IPS-18a (cell line): ENCODE results near the gene MGARP.
"Not testable (repeated sequence)": the region's sequence is repeated elsewhere in the genome, so short reads cannot be mapped to it uniquely, and the experiment has no call there.

Source experiments
- H3K27ac ChIP-seq: one replicate; pipeline ENCODE4 v1.5.1; 2013; ENCODE audit warnings: low read length
- H3K27me3 ChIP-seq: one replicate; pipeline ENCODE4 v1.6.1; 2013; ENCODE audit warnings: mild to moderate bottlenecking, low read length; ENCODE audit not compliant: control insufficient read depth, insufficient read depth
- H3K36me3 ChIP-seq: one replicate; pipeline ENCODE4 v1.6.1; 2013; ENCODE audit warnings: low read depth, low read length; ENCODE audit not compliant: control insufficient read depth
- H3K4me1 ChIP-seq: one replicate; pipeline ENCODE4 v1.6.1; 2013; ENCODE audit warnings: low read depth, low read length; ENCODE audit not compliant: control insufficient read depth
- H3K4me3 ChIP-seq: one replicate; pipeline ENCODE4 v1.5.1; 2013; ENCODE audit warnings: low read length
- H3K9ac ChIP-seq: one replicate; pipeline ENCODE4 v1.6.1; 2013; ENCODE audit warnings: mild to moderate bottlenecking, low read length, moderate library complexity
- H3K9me3 ChIP-seq: one replicate; pipeline ENCODE4 v1.6.1; 2013; ENCODE audit warnings: low read depth, low read length; ENCODE audit not compliant: control insufficient read depth

Gene MGARP

DNA sequence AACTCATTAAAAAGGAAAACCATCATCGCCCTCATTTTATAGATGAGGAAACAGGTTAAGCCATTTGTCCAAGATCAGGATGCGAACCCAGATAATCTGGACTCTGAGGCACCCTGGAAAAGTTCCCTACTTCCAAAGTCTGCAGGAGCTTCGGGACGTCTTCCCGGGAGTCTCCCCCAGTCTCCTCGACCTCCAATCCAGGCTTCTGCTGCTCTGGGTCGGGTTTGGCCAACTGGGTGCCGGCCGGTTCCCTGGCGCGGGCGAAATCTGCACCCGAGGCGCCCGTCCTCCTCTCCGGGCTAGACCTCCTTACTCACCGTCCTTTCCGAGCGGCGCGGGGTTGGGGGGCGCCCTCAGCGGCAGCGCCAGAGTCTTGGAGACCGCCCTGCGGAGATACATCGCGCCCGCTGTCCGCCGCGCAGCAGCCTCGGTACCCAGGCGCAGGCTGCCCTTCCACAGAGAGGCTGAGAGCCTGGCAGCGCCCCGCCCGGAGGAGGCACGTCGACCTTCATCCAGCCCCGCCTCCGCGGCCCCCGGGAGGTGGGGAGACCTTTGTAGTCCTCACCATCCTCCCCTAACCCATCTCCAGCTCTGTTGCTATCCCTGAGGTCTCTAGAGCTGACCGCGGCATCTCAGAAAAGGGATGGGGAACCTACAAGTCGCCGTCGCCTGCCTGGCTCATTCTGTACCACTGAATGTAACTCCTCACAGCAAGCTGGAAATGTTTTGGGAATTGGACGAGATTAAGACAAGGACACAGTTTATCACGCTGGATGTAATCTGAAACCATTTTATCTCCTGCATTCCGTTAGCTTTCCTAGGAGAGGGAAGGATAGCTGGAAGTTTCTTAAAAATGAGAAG lies at the start of gene MGARP:
MGARP (minus strand) TSS at position 466 of the 861 bp plus-strand sequence; CDS start at position 399, 67 bp downstream.
- Histone ChIP-seq H3K4me3 (peak within 1 kb of the TSS; percentile 70), H3K27me3 (peaks cover 64% of the 10 kb centered on the region)

GRCh38 chr4:139329665-139330200 lies 49.7 kb upstream of the MGARP start:
- Histone ChIP-seq H3K36me3 (peaks cover 9% of the 10 kb centered on the region), H3K4me3 (peak overlapping the region; percentile 22), H3K9me3 (no peaks in the 10 kb centered on the region), H3K4me1 (peaks cover 21% of the 10 kb centered on the region), H3K27ac (peak overlapping the region; percentile 39), H3K27me3 (no peaks in the 10 kb centered on the region), H3K9ac (no peak overlapping the region)

More for the DNA sequence above, at the start of gene MGARP:
- H3K27ac ChIP-seq = no peak within 1 kb of the TSS
- H3K36me3 ChIP-seq = no peaks in the 10 kb centered on the region
- peaks cover 13% of the 10 kb centered on the region for H3K4me1 ChIP-seq
- no peaks in the 10 kb centered on the region for H3K9me3 ChIP-seq
- no peak within 1 kb of the TSS for H3K9ac ChIP-seq

- Histone ChIP-seq H3K36me3 (no peaks in the 10 kb centered on the region), H3K9me3 (no peaks in the 10 kb centered on the region), H3K4me3 (no peak overlapping the region), H3K9ac (no peak overlapping the region), H3K4me1 (peaks cover 19% of the 10 kb centered on the region), H3K27me3 (no peaks in the 10 kb centered on the region), H3K27ac (no peak overlapping the region)
These were observed 44.6 kb upstream of the MGARP start for GRCh38 chr4:139324620-139325019.

- not testable (repeated sequence) for H3K36me3 ChIP-seq, H3K27ac ChIP-seq, H3K27me3 ChIP-seq
These were observed 42.5 kb upstream of the MGARP start for GRCh38 chr4:139322541-139322940.

GRCh38 chr4:139322070-139322469 lies 42.0 kb upstream of the MGARP start:
- H3K4me3 ChIP-seq, H3K36me3 ChIP-seq: not testable (repeated sequence)

More at GRCh38 chr4:139322541-139322940, 42.5 kb upstream of the MGARP start:
- H3K9me3 ChIP-seq, H3K4me3 ChIP-seq, H3K9ac ChIP-seq: not testable (repeated sequence)
- H3K4me1 ChIP-seq = peaks cover 14% of the 10 kb centered on the region

DNA sequence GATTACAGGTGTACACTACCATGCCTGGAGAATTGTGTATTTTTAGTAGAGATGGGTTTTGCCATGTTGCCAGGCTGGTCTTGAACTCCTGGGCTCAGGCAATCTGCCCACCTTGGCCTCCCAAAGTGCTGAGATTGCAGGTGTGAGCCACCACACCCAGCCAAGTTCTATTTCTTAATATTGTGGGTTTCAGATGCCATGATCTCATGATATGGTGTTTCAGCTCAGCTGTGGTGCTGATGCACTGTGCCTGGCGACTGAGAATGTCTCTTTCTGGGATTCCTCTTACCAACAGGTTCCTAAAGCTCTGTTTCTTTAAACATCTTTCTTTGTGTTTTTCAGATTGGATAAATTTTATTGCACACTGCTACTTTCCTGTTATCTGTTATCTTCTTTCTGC lies 39.5 kb upstream of the MGARP start:
- Histone ChIP-seq H3K27me3 (no peaks in the 10 kb centered on the region), H3K36me3 (no peaks in the 10 kb centered on the region), H3K4me1 (peaks cover 29% of the 10 kb centered on the region), H3K9ac (no peak overlapping the region), H3K9me3 (no peaks in the 10 kb centered on the region), H3K27ac (no peak overlapping the region), H3K4me3 (no peak overlapping the region)

More at GRCh38 chr4:139322070-139322469, 42.0 kb upstream of the MGARP start:
- H3K27ac ChIP-seq, H3K9ac ChIP-seq, H3K27me3 ChIP-seq, H3K9me3 ChIP-seq: not testable (repeated sequence)
- H3K4me1 ChIP-seq = peaks cover 14% of the 10 kb centered on the region

- Histone ChIP-seq H3K27ac (no peak overlapping the region), H3K4me3 (no peak overlapping the region), H3K9ac (no peak overlapping the region), H3K36me3 (no peaks in the 10 kb centered on the region), H3K4me1 (peaks cover 36% of the 10 kb centered on the region), H3K9me3 (no peaks in the 10 kb centered on the region), H3K27me3 (no peaks in the 10 kb centered on the region)
These were observed 37.6 kb upstream of the MGARP start for GRCh38 chr4:139317635-139318034.

- Histone ChIP-seq H3K9ac (no peak overlapping the region), H3K27me3 (no peaks in the 10 kb centered on the region), H3K4me1 (peaks cover 36% of the 10 kb centered on the region), H3K4me3 (no peak overlapping the region), H3K27ac (no peak overlapping the region), H3K36me3 (no peaks in the 10 kb centered on the region), H3K9me3 (no peaks in the 10 kb centered on the region)
These were observed 36.7 kb upstream of the MGARP start for GRCh38 chr4:139316733-139317132.

DNA sequence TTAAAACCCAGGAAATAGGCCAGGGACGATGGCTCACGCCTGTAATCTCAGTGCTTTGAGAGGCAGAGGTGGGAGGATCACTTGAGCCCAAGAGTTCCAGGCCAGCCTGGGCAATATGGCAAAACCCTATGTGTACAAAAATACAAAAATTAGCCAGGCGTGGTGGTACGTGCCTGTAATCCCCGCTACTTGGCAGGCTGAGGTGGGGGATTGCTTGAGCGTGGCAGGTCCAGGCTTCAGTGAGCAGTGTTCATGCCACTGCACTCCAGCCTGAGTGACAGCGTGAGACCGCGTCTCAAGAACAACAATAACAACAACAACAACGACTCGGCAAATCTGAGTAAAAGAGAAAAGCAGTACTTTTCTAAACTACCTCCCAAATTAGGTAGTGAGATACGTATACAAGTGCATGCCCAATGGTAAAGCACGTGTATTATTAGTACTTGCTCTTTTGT lies 35.2 kb upstream of the MGARP start:
- Histone ChIP-seq H3K36me3 (no peaks in the 10 kb centered on the region), H3K4me1 (peaks cover 36% of the 10 kb centered on the region), H3K9ac (no peak overlapping the region), H3K9me3 (no peaks in the 10 kb centered on the region), H3K27me3 (no peaks in the 10 kb centered on the region), H3K27ac (peak overlapping the region; percentile 30), H3K4me3 (no peak overlapping the region)

DNA sequence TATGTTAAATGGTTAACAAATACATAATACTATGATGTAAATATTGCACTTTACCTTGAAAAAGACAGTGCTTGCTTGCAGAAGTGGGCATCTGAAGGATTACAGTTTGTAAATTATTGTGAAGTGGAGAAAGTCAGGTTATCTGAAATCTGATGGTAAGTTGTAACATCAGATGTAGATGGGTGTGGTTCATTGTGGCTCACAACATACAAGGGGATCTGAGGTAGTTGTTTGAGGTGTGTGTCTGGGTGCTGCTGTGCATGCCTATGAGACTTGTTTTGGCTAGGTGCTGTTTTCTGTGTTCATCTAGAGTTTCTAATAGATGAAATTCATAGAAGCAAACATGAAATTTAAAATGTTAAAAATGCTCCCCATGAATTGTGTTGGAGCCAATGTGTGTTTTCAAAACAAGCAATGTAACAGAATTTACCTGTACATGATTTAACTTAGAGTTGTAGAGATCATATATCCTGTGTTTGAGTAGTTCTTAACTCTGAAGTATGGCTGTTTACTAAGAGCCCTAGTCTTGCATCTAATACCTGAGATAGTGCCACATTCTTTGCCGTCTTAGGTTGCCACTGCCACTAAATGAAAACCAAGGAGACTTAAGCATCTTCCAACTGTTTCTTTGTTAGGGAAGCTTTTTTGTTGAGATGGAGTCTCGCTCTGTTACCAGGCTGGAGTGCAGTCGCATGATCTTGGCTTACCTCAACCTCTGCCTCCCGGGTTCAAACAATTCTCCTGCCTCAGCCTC lies 34.2 kb upstream of the MGARP start:
- peak overlapping the region; percentile 22 for H3K9ac ChIP-seq
- H3K36me3 ChIP-seq = no peaks in the 10 kb centered on the region
- H3K27ac ChIP-seq = peak overlapping the region; percentile 78
- H3K4me1 ChIP-seq = peaks cover 36% of the 10 kb centered on the region
- peak overlapping the region; percentile 32 for H3K4me3 ChIP-seq
- no peaks in the 10 kb centered on the region for H3K9me3 ChIP-seq
- no peaks in the 10 kb centered on the region for H3K27me3 ChIP-seq

DNA sequence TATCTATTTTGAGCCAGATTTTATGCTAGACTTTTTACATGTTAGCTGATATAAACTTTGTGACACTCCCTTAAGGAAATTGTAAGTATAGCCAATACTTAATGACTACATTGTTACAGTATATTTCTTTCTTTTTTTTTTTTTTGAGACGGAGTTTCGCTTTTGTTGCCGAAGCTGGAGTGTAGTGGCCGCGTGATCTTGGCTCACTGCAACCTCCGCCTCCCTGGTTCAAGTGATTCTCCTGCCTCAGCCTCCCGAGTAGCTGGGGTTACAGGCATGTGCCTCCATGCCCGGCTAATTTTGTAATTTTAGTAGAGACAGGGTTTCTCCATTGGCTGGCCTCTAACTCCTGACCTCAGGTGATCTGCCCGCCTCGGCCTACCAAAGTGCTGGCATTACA lies 33.4 kb upstream of the MGARP start:
- not testable (repeated sequence) for H3K9me3 ChIP-seq, H3K9ac ChIP-seq, H3K36me3 ChIP-seq, H3K4me3 ChIP-seq, H3K27ac ChIP-seq, H3K27me3 ChIP-seq
- H3K4me1 ChIP-seq = peaks cover 36% of the 10 kb centered on the region
